Trophoblast cell (in vitro differentiated cells and primary cell): Measurements from ENCODE around the gene CXXC4. TPM values are rescaled to one million over a fixed set of nuclear protein-coding genes. Genes with fewer than 3 reads are reported as not detected.

Source experiments
- DNase-seq, 2 donors: peaks; one replicate each; pipeline ENCODE4 v3.0.0-alpha.2; 2016
- H2AFZ ChIP-seq: 2 replicates; pipeline ENCODE4 v1.6.1; 2013; ENCODE audit warnings: low read length, moderate library complexity, mild to moderate bottlenecking; ENCODE audit not compliant: insufficient read depth, poor library complexity
- H2AK5ac ChIP-seq: 2 replicates; pipeline ENCODE4 v1.6.1; 2013; ENCODE audit warnings: mild to moderate bottlenecking, low read length
- H2BK120ac ChIP-seq: 2 replicates; pipeline ENCODE4 v1.6.1; 2013; ENCODE audit warnings: low read length, mild to moderate bottlenecking, moderate library complexity; ENCODE audit not compliant: insufficient read depth, poor library complexity
- H2BK12ac ChIP-seq: 2 replicates; pipeline ENCODE4 v1.6.1; 2013; ENCODE audit warnings: mild to moderate bottlenecking, low read length, moderate library complexity
- H2BK5ac ChIP-seq: 2 replicates; pipeline ENCODE4 v1.6.1; 2013; ENCODE audit warnings: low read length, low read depth, moderate library complexity, mild to moderate bottlenecking; ENCODE audit not compliant: poor library complexity
- H3K14ac ChIP-seq: 2 replicates; pipeline ENCODE4 v1.6.1; 2013; ENCODE audit warnings: mild to moderate bottlenecking, low read length
- H3K18ac ChIP-seq: 2 replicates; pipeline ENCODE4 v1.6.1; 2013; ENCODE audit warnings: mild to moderate bottlenecking, low read length
- H3K23ac ChIP-seq: 2 replicates; pipeline ENCODE4 v1.6.1; 2013; ENCODE audit warnings: low read length
- H3K27ac ChIP-seq: 2 replicates; pipeline ENCODE4 v1.5.1; 2013; ENCODE audit warnings: low read depth, mild to moderate bottlenecking, inconsistent platforms, low read length, moderate library complexity
- H3K27me3 ChIP-seq: 2 replicates; pipeline ENCODE4 v1.6.1; 2013; ENCODE audit warnings: inconsistent platforms, mild to moderate bottlenecking, low read length, moderate library complexity; ENCODE audit not compliant: insufficient read depth
- H3K36me3 ChIP-seq, 2 experiments: 1 replicate in 1 of 2; 2 replicates in 1 of 2; pipeline ENCODE4 v1.6.1; 2013; ENCODE audit warnings: low read length in 2 of 2, mild to moderate bottlenecking in 2 of 2, moderate library complexity in 1 of 2; ENCODE audit not compliant: insufficient read depth in 2 of 2, control insufficient read depth in 1 of 2
- H3K4ac ChIP-seq: 2 replicates; pipeline ENCODE4 v1.6.1; 2013; ENCODE audit warnings: low read depth, mild to moderate bottlenecking, low read length, moderate library complexity
- H3K4me1 ChIP-seq, 2 experiments: 1 replicate in 1 of 2; 2 replicates in 1 of 2; pipeline ENCODE4 v1.6.1; 2013; ENCODE audit warnings: low read length in 2 of 2, mild to moderate bottlenecking in 2 of 2, moderate library complexity in 1 of 2; ENCODE audit not compliant: insufficient read depth in 2 of 2, control insufficient read depth in 1 of 2
- H3K4me2 ChIP-seq: 2 replicates; pipeline ENCODE4 v1.6.1; 2013; ENCODE audit warnings: inconsistent platforms, mild to moderate bottlenecking, low read length, moderate library complexity
- H3K4me3 ChIP-seq: 2 replicates; pipeline ENCODE4 v1.5.1; 2013; ENCODE audit warnings: mild to moderate bottlenecking, low read depth, low read length, inconsistent platforms
- H3K79me1 ChIP-seq: one replicate; pipeline ENCODE4 v1.6.1; 2013; ENCODE audit warnings: low read length
- H3K79me2 ChIP-seq: 2 replicates; pipeline ENCODE4 v1.6.1; 2013; ENCODE audit warnings: low read length, mild to moderate bottlenecking; ENCODE audit not compliant: control insufficient read depth, insufficient read depth, poor library complexity
- H3K9ac ChIP-seq: 2 replicates; pipeline ENCODE4 v1.6.1; 2013; ENCODE audit warnings: mild to moderate bottlenecking, low read length
- H3K9me3 ChIP-seq: 2 replicates; pipeline ENCODE4 v1.6.1; 2013; ENCODE audit warnings: low read depth, mild to moderate bottlenecking, control low read depth, inconsistent platforms, low read length; ENCODE audit not compliant: insufficient read depth
- H4K12ac ChIP-seq: 2 replicates; pipeline ENCODE4 v1.6.1; 2013; ENCODE audit warnings: low read depth, mild to moderate bottlenecking, low read length, moderate library complexity
- H4K8ac ChIP-seq: 2 replicates; pipeline ENCODE4 v1.6.1; 2013; ENCODE audit warnings: low read depth, mild to moderate bottlenecking, low read length, moderate library complexity
- H4K91ac ChIP-seq: one replicate; pipeline ENCODE4 v1.6.1; 2013; ENCODE audit warnings: low read depth, mild to moderate bottlenecking, low read length, moderate library complexity
- WGBS: extraction: QIAGEN DNeasy Blood & Tissue Kit; methylation state at CpG from one replicate; pipeline ENCODE4 v1.1.7; 2013; ENCODE audit warnings: missing lambda C conversion rate; ENCODE audit not compliant: insufficient read length, insufficient coverage; ENCODE audit errors: extremely low coverage; 5-methylcytosine and 5-hydroxymethylcytosine counted together
- polyA plus RNA-seq: library from polyadenylated mRNA; stranded (reverse); fragments of 200-250 nt; gene quantifications from 2 replicates; pipeline ENCODE4 v1.2.3, GENCODE V29; 2013

Gene CXXC4
- polyA plus RNA-seq, result 0.88 and 0.93 TPM in 2 replicates

DNA sequence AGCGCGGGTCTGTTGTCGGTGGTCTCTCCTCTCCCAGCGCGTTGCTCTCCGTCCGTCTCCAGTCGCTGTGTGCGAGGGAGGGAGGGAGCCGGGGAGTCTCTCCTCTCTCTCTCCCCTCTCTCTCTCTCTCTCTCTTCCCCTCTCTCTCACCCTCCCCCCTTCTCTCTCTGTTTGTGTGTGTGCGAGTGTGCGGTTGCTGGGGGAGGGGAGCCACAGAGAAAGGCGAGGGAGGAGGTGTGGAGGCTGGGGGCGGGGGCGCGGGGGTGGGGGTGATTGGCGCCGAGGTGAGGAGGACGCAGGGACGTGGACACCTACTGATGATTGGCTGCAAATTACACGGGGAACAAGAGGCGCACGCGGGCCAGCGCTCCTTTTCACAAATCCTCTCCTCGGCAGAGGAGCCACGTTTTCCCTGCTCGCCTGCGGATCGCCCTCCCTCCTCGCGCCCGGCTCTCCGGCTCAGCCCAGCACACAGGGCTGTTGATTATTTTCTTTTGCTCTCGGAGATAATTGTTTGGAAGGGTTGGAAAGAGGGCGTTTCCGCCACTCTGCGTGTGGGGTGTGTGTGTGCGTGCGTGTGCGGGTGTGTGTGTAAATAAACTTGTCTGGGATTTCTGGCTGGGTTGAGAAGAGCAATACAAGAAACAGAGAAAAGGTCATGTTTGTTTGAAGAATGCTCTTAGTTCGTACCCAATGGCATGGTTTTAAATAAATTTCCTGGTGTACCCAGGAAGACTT is at the start of gene CXXC4:
Gene CXXC4 (minus strand): TSS at position 73 of the 738 bp plus-strand sequence. CDS start 3,092 bp downstream, outside the sequence.
- Histone ChIP-seq H4K91ac (peak within 1 kb of the TSS; percentile 74), H3K9me3 (no peaks in the 10 kb centered on the region)
- WGBS, result no CpG with 5 or more reads among the region's 42 CpGs

DNA sequence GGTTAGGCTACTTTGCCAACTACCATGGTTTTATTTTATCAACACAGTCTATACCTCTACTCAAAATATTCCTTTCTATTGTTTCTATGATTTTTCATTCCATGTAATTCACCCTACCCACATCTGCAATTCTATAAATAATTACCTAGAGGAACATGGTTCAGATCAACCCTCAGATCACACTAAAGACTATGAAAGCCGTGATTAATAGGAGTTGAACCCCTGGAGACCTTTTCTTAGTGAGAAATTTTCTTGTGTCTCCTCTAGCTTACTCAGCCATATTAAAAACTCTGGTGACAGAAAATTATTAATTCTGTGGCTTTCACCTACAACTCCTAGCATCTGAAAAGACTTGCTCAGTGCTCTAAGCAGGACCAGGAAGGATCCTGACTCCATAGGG is 38.5 kb upstream of the CXXC4 start:
- H3K23ac ChIP-seq, result no peak overlapping the region
- no peak overlapping the region for H2BK120ac ChIP-seq
- no peak overlapping the region for H2AK5ac ChIP-seq
- H3K9ac ChIP-seq, result no peak overlapping the region
- H3K9me3 ChIP-seq, result no peaks in the 10 kb centered on the region
- H3K27me3 ChIP-seq, result no peaks in the 10 kb centered on the region
- no peak overlapping the region for H4K12ac ChIP-seq
- H3K4ac ChIP-seq, result no peak overlapping the region
- no peak overlapping the region for H3K27ac ChIP-seq
- no peak overlapping the region for H3K4me3 ChIP-seq
- H4K91ac ChIP-seq, result no peak overlapping the region
- DNase-seq, result no peak
- H2BK12ac ChIP-seq, result no peak overlapping the region
- no peaks in the 10 kb centered on the region for H3K36me3 ChIP-seq
- H3K4me2 ChIP-seq, result no peak overlapping the region
- no peak overlapping the region for H3K14ac ChIP-seq
- WGBS, result no CpG with 5 or more reads among the region's 1 CpG
- no peaks in the 10 kb centered on the region for H3K79me1 ChIP-seq
- H2BK5ac ChIP-seq, result no peak overlapping the region
- no peak overlapping the region for H3K18ac ChIP-seq
- no peaks in the 10 kb centered on the region for H3K79me2 ChIP-seq
- H3K4me1 ChIP-seq, result no peaks in the 10 kb centered on the region
- H2AFZ ChIP-seq, result no peak overlapping the region
- no peak overlapping the region for H4K8ac ChIP-seq

More for the DNA sequence above, at the start of gene CXXC4:
- Histone ChIP-seq H2BK5ac (peak within 1 kb of the TSS; percentile 75), H3K9ac (peak within 1 kb of the TSS; percentile 79), H4K8ac (peak within 1 kb of the TSS; percentile 86), H3K14ac (peak within 1 kb of the TSS; percentile 64), H2AFZ (peak within 1 kb of the TSS; percentile 86), H3K79me1 (peaks cover 9% of the 10 kb centered on the region), H3K4ac (peak within 1 kb of the TSS; percentile 39), H3K4me2 (peak within 1 kb of the TSS; percentile 97), H4K12ac (no peak within 1 kb of the TSS), H3K18ac (peak within 1 kb of the TSS; percentile 66), H2BK12ac (peak within 1 kb of the TSS; percentile 43), H3K27me3 (peaks cover 4% of the 10 kb centered on the region), H3K79me2 (peaks cover 2% of the 10 kb centered on the region), H3K4me3 (peak within 1 kb of the TSS; percentile 76), H3K27ac (no peak within 1 kb of the TSS), H3K4me1 (peaks cover 0 to 5% of the 10 kb centered on the region in 2 experiments), H2AK5ac (no peak within 1 kb of the TSS), H2BK120ac (peak within 1 kb of the TSS; percentile 68), H3K23ac (no peak within 1 kb of the TSS), H3K36me3 (no peaks in the 10 kb centered on the region)
- DNase-seq, result peak in 1 of 2 donors; percentile 25

DNA sequence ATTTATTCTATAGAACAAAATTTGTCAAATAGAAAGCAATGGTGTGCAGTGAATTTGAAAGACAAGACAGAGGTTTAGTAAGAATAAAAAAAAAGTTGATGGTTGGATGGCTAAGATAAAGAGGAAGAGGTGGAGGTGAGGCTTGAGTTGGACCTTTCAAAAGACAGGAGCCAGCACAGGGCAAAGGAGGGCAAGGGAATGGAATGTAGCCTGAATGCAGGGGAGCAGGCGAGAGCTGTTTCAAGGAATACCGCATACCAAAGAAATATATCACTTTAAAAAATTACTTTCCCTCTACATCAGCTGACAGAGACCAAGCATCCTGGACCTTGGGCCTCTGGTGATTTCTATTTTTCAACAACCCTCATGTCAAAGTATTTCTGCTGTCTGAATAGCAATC is 38.0 kb upstream of the CXXC4 start:
- WGBS, result no CpG with 5 or more reads among the region's 2 CpGs
- Histone ChIP-seq H4K8ac (no peak overlapping the region), H2BK120ac (no peak overlapping the region)

DNA sequence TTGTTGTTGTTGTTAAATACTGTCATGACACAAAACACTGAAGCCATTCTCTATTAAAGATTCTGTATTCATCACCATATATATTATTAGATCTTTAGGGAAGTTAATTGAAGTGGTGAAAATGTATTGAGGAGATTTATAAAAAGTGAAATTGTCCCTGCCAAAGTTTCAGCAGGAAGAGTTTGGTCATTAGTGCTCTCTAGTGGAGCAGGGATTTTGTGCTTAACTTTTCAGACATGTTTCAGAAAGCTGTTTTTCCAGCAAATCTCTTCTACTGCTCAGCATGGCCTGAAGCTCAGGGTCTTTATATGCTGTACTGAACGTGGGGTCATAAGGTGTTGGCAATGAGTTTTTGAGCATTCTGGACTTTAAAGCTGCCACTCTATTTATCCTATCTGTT is 36.7 kb upstream of the CXXC4 start:
- no peak overlapping the region for H2AFZ ChIP-seq
- H3K9ac ChIP-seq, result no peak overlapping the region
- no peak overlapping the region for H2BK120ac ChIP-seq
- no peaks in the 10 kb centered on the region for H3K4me1 ChIP-seq
- no peaks in the 10 kb centered on the region for H3K36me3 ChIP-seq
- no peak overlapping the region for H4K91ac ChIP-seq
- H3K4me2 ChIP-seq, result no peak overlapping the region
- no peak overlapping the region for H3K14ac ChIP-seq
- no peak overlapping the region for H2BK5ac ChIP-seq
- no peaks in the 10 kb centered on the region for H3K9me3 ChIP-seq
- DNase-seq, result no peak
- H3K27me3 ChIP-seq, result no peaks in the 10 kb centered on the region
- H3K79me2 ChIP-seq, result no peaks in the 10 kb centered on the region
- H3K4me3 ChIP-seq, result no peak overlapping the region
- H3K27ac ChIP-seq, result no peak overlapping the region
- no peak overlapping the region for H3K18ac ChIP-seq
- no peak overlapping the region for H4K12ac ChIP-seq
- H3K4ac ChIP-seq, result no peak overlapping the region
- H3K23ac ChIP-seq, result no peak overlapping the region
- H2AK5ac ChIP-seq, result no peak overlapping the region
- no peak overlapping the region for H2BK12ac ChIP-seq
- WGBS, result no CpG with 5 or more reads among the region's 1 CpG
- no peak overlapping the region for H4K8ac ChIP-seq
- H3K79me1 ChIP-seq, result no peaks in the 10 kb centered on the region

More for the DNA sequence above, 38.0 kb upstream of the CXXC4 start:
- Histone ChIP-seq H3K4me2 (no peak overlapping the region), H2AFZ (no peak overlapping the region), H3K18ac (no peak overlapping the region), H4K91ac (no peak overlapping the region), H2AK5ac (no peak overlapping the region), H3K27me3 (no peaks in the 10 kb centered on the region), H3K23ac (no peak overlapping the region), H3K4me1 (no peaks in the 10 kb centered on the region), H3K9ac (no peak overlapping the region), H3K79me2 (no peaks in the 10 kb centered on the region), H3K4me3 (no peak overlapping the region), H2BK5ac (no peak overlapping the region), H3K79me1 (no peaks in the 10 kb centered on the region), H3K14ac (no peak overlapping the region), H3K36me3 (no peaks in the 10 kb centered on the region), H2BK12ac (no peak overlapping the region), H3K27ac (no peak overlapping the region), H3K9me3 (no peaks in the 10 kb centered on the region), H4K12ac (no peak overlapping the region), H3K4ac (no peak overlapping the region)
- DNase-seq, result peak in 1 of 2 donors; percentile 25
